HCT116 (cell line): Measurements from ENCODE around the gene UBE2H. TPM values are rescaled to one million over a fixed set of nuclear protein-coding genes. Genes with fewer than 3 reads are reported as not detected.

Source experiments
- ATAC-seq: fragments of 200-7000 bp; cut with Tn5 transposase; 2 replicates; pipeline ENCODE4 v1.9.1; 2020; ENCODE audit warnings: mild to moderate bottlenecking, moderate library complexity
- BruUV-seq: library from RNA; stranded (reverse); fragments of 400-500 nt; replicated peaks from 2 replicates; lab custom pipeline; 2021; lab: Mats Ljungman, UMichigan
- CTCF ChIA-PET: fragments of 300-600 bp; sonication (Branson Sonifier 250); formaldehyde crosslinking; loops from one replicate; lab custom pipeline; 2021; ENCODE audit warnings: antibody characterized with exemption; lab: Charles Lee
- POLR2A ChIA-PET: fragments of 300-600, 350-600 bp; sonication (Branson Sonifier 250); formaldehyde crosslinking; loops from one replicate; lab custom pipeline; 2021; ENCODE audit warnings: antibody characterized with exemption; lab: Charles Lee
- RAD21 ChIA-PET, 2 experiments: fragments of 300-600 bp; sonication (Branson Sonifier 250); formaldehyde crosslinking; loops; one replicate each; lab custom pipeline; 2023; ENCODE audit warnings: low total read pairs in 2 of 2; ENCODE audit not compliant: uncharacterized antibody in 2 of 2, unreplicated experiment in 2 of 2, low non-redundant PET in 1 of 2; lab: Charles Lee
- DNase-seq: peaks from one replicate; pipeline ENCODE4 v3.0.0-alpha.2; 2010; ENCODE audit warnings: low read depth, low spot score
- H2AFZ ChIP-seq: fragments of 200-600 bp; shearing (Covaris generic), sonication (generic); 2 replicates; pipeline ENCODE4 v1.6.1; 2017; ENCODE audit warnings: low read depth, mixed run types, mixed read lengths, antibody characterized with exemption, low read length; ENCODE audit not compliant: poor library complexity, severe bottlenecking
- H3K27ac ChIP-seq: 2 replicates; pipeline ENCODE4 v1.5.1; 2012; ENCODE audit warnings: low read depth, low read length
- H3K27me3 ChIP-seq: fragments of 200-600 bp; sonication (generic); 2 replicates; pipeline ENCODE4 v1.6.1; 2016; ENCODE audit warnings: mixed run types, low read length, mixed read lengths; ENCODE audit not compliant: insufficient read depth
- H3K36me3 ChIP-seq, 2 experiments: fragments of 200-500 bp in 1 of 2; fragments of 200-600 bp in 1 of 2; sonication (Bioruptor generic) in 1 of 2; sonication (generic) in 1 of 2; 2 replicates each; pipeline versions ENCODE4 v1.5.1 to v1.6.1; 2014 to 2016; ENCODE audit warnings: low read length in 2 of 2, inconsistent platforms in 1 of 2, mixed read lengths in 1 of 2, mixed run types in 1 of 2; ENCODE audit not compliant: insufficient read depth in 2 of 2, control insufficient read depth in 1 of 2
- H3K4me1 ChIP-seq, 2 experiments: fragments of 200-600 bp in 1 of 2; sonication (generic) in 1 of 2; 2 replicates each; pipeline versions ENCODE4 v1.5.1 to v1.6.1; 2012 to 2017; ENCODE audit warnings: low read length in 2 of 2, inconsistent platforms in 1 of 2, mild to moderate bottlenecking in 1 of 2, mixed read lengths in 1 of 2, mixed run types in 1 of 2, moderate library complexity in 1 of 2; ENCODE audit not compliant: insufficient read depth in 2 of 2, control insufficient read depth in 1 of 2
- H3K4me2 ChIP-seq: fragments of 200-600 bp; sonication (generic); 2 replicates; pipeline ENCODE4 v1.6.1; 2017; ENCODE audit warnings: mixed run types, low read length, mixed read lengths
- H3K4me3 ChIP-seq, 2 experiments: fragments of 200-600 bp in 1 of 2; sonication (generic) in 1 of 2; replicated peaks in 1 of 2; 2 replicates each; pipeline ENCODE4 v1.5.1; 2011 to 2016; ENCODE audit warnings: low read length in 2 of 2, control low read depth in 1 of 2, low read depth in 1 of 2, mild to moderate bottlenecking in 1 of 2, mixed read lengths in 1 of 2, mixed run types in 1 of 2
- H3K79me2 ChIP-seq: fragments of 200-600 bp; sonication (generic); 2 replicates; pipeline ENCODE4 v1.6.1; 2017; ENCODE audit warnings: mild to moderate bottlenecking, mixed run types, low read length, moderate library complexity, mixed read lengths; ENCODE audit not compliant: insufficient read depth
- H3K9ac ChIP-seq: fragments of 200-600 bp; sonication (generic); 2 replicates; pipeline ENCODE4 v1.6.1; 2016; ENCODE audit warnings: low read length, mixed read lengths
- H3K9me2 ChIP-seq: fragments of 200-600 bp; sonication (generic), shearing (Covaris generic); 2 replicates; pipeline ENCODE4 v1.6.1; 2017; ENCODE audit warnings: mixed run types, mild to moderate bottlenecking, moderate library complexity; ENCODE audit not compliant: insufficient read depth
- H3K9me3 ChIP-seq, 2 experiments: fragments of 200-500 bp in 1 of 2; fragments of 200-600 bp in 1 of 2; sonication (Bioruptor generic) in 1 of 2; sonication (generic) in 1 of 2; 2 replicates each; pipeline ENCODE4 v1.6.1; 2014 to 2017; ENCODE audit warnings: low read length in 2 of 2, mixed read lengths in 2 of 2, inconsistent platforms in 1 of 2, low read depth in 1 of 2, mild to moderate bottlenecking in 1 of 2, mixed run types in 1 of 2, moderate library complexity in 1 of 2; ENCODE audit not compliant: control insufficient read depth in 1 of 2, insufficient read depth in 1 of 2
- H4K20me1 ChIP-seq: fragments of 200-600 bp; sonication (generic), shearing (Covaris generic); 2 replicates; pipeline ENCODE4 v1.6.1; 2017; ENCODE audit warnings: mixed run types, mild to moderate bottlenecking, moderate library complexity; ENCODE audit not compliant: insufficient read depth
- EGR1 ChIP-seq: IDR thresholded peaks from 2 replicates; pipeline ENCODE4 v1.6.1; 2012; ENCODE audit warnings: low read depth
- EZH2phosphoT487 ChIP-seq: fragments of 200-600 bp; IDR thresholded peaks from 2 replicates; pipeline ENCODE4 v1.6.1; 2018; ENCODE audit warnings: antibody characterized with exemption, borderline replicate concordance
- FOSL1 ChIP-seq: IDR thresholded peaks from 2 replicates; pipeline ENCODE4 v1.6.1; 2012; ENCODE audit warnings: low read depth
- JUND ChIP-seq: IDR thresholded peaks from 2 replicates; pipeline ENCODE4 v1.6.1; 2012
- MAX ChIP-seq: IDR thresholded peaks from 2 replicates; pipeline ENCODE4 v1.6.1; 2012
- POLR2A ChIP-seq: IDR thresholded peaks from 2 replicates; pipeline ENCODE4 v1.7.0; 2011; ENCODE audit warnings: borderline replicate concordance; ENCODE audit not compliant: insufficient read depth, insufficient read length; ENCODE audit errors: extremely low read depth
- RAD21 ChIP-seq: IDR thresholded peaks from 2 replicates; pipeline ENCODE4 v1.6.1; 2012; ENCODE audit warnings: low read depth, mild to moderate bottlenecking
- SP1 ChIP-seq: IDR thresholded peaks from 2 replicates; pipeline ENCODE4 v1.6.1; 2012; ENCODE audit warnings: low read depth
- SRF ChIP-seq: IDR thresholded peaks from 2 replicates; pipeline ENCODE4 v1.6.1; 2012; ENCODE audit warnings: low read depth
- TCF7L2 ChIP-seq: IDR thresholded peaks from 2 replicates; pipeline ENCODE4 v1.7.0; 2011; ENCODE audit warnings: borderline replicate concordance, inconsistent platforms; ENCODE audit not compliant: insufficient read depth, insufficient read length; ENCODE audit errors: extremely low read depth
- YY1 ChIP-seq: IDR thresholded peaks from 2 replicates; pipeline ENCODE4 v1.6.1; 2011; ENCODE audit warnings: low read length, low read depth, moderate library complexity, mild to moderate bottlenecking; ENCODE audit not compliant: insufficient replicate concordance; ENCODE audit errors: extremely low read depth
- ZBTB33 ChIP-seq: IDR thresholded peaks from 2 replicates; pipeline ENCODE4 v1.6.1; 2011; ENCODE audit warnings: mild to moderate bottlenecking, low read length, moderate library complexity; ENCODE audit not compliant: insufficient replicate concordance; ENCODE audit errors: extremely low read depth
- ZNF274 ChIP-seq: fragments of 200-500 bp; sonication (Bioruptor generic); IDR thresholded peaks from 2 replicates; pipeline ENCODE4 v1.6.1; 2014; ENCODE audit warnings: mild to moderate bottlenecking, low read depth, low read length, inconsistent platforms
- intact Hi-C: fragments of 100-400 bp; cut with micrococcal nuclease; formaldehyde crosslinking; loops from 2 replicates; pipeline ENCODE4 v1.10.0; 2022
- total RNA-seq: library from RNA; stranded (reverse); gene quantifications from one replicate; pipeline ENCODE4 v1.2.1, GENCODE V29; 2021; ENCODE audit not compliant: unreplicated experiment
- TF ChIP-seq, protein P1 (sequence below), 3 experiments: fragments of 200-600 bp in 1 of 3; sonication (generic) in 1 of 3; IDR thresholded peaks in 2 of 3; conservative IDR thresholded peaks in 1 of 3; 2 replicates each; pipeline ENCODE4 v1.5.1; 2012 to 2017; ENCODE audit warnings: low read depth in 2 of 3, low read length in 2 of 3, antibody characterized with exemption in 1 of 3, borderline replicate concordance in 1 of 3, control low read depth in 1 of 3, mild to moderate bottlenecking in 1 of 3, mixed read lengths in 1 of 3, mixed run types in 1 of 3, moderate library complexity in 1 of 3; ENCODE audit not compliant: insufficient read depth in 1 of 3
- TF ChIP-seq, protein P2 (sequence below): IDR thresholded peaks from 2 replicates; pipeline ENCODE4 v1.6.1; 2012

The UBE2H gene
- total RNA-seq, 1 experiment from 2014 or later, result 117 TPM

DNA sequence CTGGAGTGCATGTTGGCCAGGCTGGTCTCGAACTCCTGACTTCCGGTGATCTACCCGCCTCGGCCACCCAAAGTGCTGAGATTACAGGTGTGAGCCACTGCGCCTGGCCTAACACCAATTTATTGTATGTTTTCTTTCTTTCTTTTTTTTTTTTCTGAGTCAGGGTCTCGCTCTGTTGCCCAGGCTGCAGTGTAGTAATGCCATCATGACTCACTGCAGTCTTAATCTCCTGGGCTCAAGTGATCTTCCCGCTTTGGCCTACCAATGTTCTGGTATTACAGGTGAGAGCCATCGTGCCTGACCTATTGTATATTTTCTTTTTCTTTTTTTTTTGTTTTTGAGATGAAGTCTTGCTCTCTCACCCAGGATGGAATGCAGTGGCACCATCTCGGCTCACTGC is 33.8 kb upstream of the UBE2H start:
- no peaks in the 10 kb centered on the region for H3K27me3 ChIP-seq
- H3K36me3 ChIP-seq, result no peaks in the 10 kb centered on the region
- POLR2A ChIA-PET, result no interaction called here
- H3K9me3 ChIP-seq, result no peaks in the 10 kb centered on the region
- H3K9me2 ChIP-seq, result no peaks in the 10 kb centered on the region
- H4K20me1 ChIP-seq, result no peaks in the 10 kb centered on the region
- H2AFZ ChIP-seq, result no peak overlapping the region
- peaks cover 31 to 52% of the 10 kb centered on the region in 2 experiments for H3K4me1 ChIP-seq
- no peak for ATAC-seq
- no peak for TF ChIP-seq SRF
- no peak for TF ChIP-seq EGR1
- TF ChIP-seq YY1, result no peak
- TF ChIP-seq ZNF274, result no peak
- no peak for TF ChIP-seq JUND
- TF ChIP-seq SP1, result no peak
- no peak for TF ChIP-seq TCF7L2
- TF ChIP-seq ZBTB33, result no peak
- no peak for TF ChIP-seq RAD21
- TF ChIP-seq, protein P1, sequence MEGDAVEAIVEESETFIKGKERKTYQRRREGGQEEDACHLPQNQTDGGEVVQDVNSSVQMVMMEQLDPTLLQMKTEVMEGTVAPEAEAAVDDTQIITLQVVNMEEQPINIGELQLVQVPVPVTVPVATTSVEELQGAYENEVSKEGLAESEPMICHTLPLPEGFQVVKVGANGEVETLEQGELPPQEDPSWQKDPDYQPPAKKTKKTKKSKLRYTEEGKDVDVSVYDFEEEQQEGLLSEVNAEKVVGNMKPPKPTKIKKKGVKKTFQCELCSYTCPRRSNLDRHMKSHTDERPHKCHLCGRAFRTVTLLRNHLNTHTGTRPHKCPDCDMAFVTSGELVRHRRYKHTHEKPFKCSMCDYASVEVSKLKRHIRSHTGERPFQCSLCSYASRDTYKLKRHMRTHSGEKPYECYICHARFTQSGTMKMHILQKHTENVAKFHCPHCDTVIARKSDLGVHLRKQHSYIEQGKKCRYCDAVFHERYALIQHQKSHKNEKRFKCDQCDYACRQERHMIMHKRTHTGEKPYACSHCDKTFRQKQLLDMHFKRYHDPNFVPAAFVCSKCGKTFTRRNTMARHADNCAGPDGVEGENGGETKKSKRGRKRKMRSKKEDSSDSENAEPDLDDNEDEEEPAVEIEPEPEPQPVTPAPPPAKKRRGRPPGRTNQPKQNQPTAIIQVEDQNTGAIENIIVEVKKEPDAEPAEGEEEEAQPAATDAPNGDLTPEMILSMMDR (IDR thresholded peaks at IDR 0.05 in 2 of 3, conservative IDR thresholded peaks at IDR 0.05 in 1 of 3; ENCODE audit: borderline replicate concordance in 1 of 3, insufficient read depth in 1 of 3, low read depth in 2 of 3, low read length in 2 of 3), result no peak
- TF ChIP-seq, protein P2, sequence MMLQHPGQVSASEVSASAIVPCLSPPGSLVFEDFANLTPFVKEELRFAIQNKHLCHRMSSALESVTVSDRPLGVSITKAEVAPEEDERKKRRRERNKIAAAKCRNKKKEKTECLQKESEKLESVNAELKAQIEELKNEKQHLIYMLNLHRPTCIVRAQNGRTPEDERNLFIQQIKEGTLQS, result no peak
- TF ChIP-seq POLR2A, result no peak
- TF ChIP-seq MAX, result no peak
- no peak for TF ChIP-seq FOSL1
- no peak for TF ChIP-seq EZH2phosphoT487
- TF ChIP-seq, all 23 proteins: peak for 0
- intact Hi-C loops, result no loop called here
- no TSS peak for BruUV-seq
- DNase-seq, result no peak
- ChIA-PET CTCF (no interaction called here), RAD21 (no interaction called here)
- Histone ChIP-seq H3K4me3 (no peak overlapping the region), H3K9ac (no peak overlapping the region), H3K79me2 (no peaks in the 10 kb centered on the region), H3K27ac (no peak overlapping the region), H3K4me2 (no peak overlapping the region)
